Measurements from ENCODE around the gene CYP20A1.
"Not testable (repeated sequence)": the region's sequence is repeated elsewhere in the genome, so short reads cannot be mapped to it uniquely, and the experiment has no call there.

CYP20A1 gene

GRCh38 chr2:203280428-203281064 lies 41.7 kb downstream of the CYP20A1 start:
- no peak overlapping the region for H3K4me2 ChIP-seq
- no peaks in the 10 kb centered on the region for H4K20me1 ChIP-seq (ENCODE audit: insufficient read depth)
- H3K36me3 ChIP-seq (ENCODE audit: insufficient read depth), result no peaks in the 10 kb centered on the region

DNA sequence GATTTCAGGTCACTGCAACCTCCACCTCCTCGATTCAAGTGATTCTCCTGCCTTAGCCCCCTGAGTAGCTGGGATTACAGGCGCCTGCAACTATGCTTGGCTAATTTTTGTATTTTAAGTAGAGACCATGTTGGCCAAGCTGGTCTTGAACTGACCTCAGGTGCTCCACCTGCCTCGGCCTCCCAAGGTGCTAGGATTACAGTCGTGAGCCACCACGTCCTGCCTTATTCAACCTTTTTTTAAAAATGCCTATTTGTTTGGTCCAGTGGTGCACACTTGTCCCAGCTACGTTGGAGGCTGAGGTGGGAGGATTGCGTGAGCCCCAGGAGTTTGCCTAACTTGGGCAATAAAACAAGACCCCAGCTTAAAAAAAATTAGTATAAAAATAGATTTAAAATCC lies 43.3 kb downstream of the CYP20A1 start:
- Histone ChIP-seq H4K20me1 (ENCODE audit: insufficient read depth) (no peaks in the 10 kb centered on the region), H3K27ac (no peak overlapping the region), H2AFZ (ENCODE audit: low read depth) (no peak overlapping the region), H3K4me3 (IDR thresholded peaks at IDR 0.05; ENCODE audit: insufficient read depth, low read depth, low read length) (no peak overlapping the region), H3K27me3 (ENCODE audit: insufficient read depth, low read depth) (no peaks in the 10 kb centered on the region), H3K4me1 (ENCODE audit: low read depth, poor library complexity, severe bottlenecking) (no peaks in the 10 kb centered on the region), H3K79me2 (ENCODE audit: insufficient read depth, low read depth) (no peaks in the 10 kb centered on the region), H3K36me3 (ENCODE audit: insufficient read depth) (no peaks in the 10 kb centered on the region), H3K9ac (no peak overlapping the region), H3K4me2 (no peak overlapping the region)
- no peak for TF ChIP-seq CTCF (conservative IDR thresholded peaks at IDR 0.05; ENCODE audit: low read depth, low read length)

More at GRCh38 chr2:203280428-203281064, 41.7 kb downstream of the CYP20A1 start:
- Histone ChIP-seq H3K4me3 (IDR thresholded peaks at IDR 0.05; ENCODE audit: insufficient read depth, low read depth, low read length) (no peak overlapping the region), H2AFZ (ENCODE audit: low read depth) (no peak overlapping the region), H3K4me1 (ENCODE audit: low read depth, poor library complexity, severe bottlenecking) (no peaks in the 10 kb centered on the region), H3K79me2 (ENCODE audit: insufficient read depth, low read depth) (no peaks in the 10 kb centered on the region), H3K9ac (no peak overlapping the region), H3K27me3 (ENCODE audit: insufficient read depth, low read depth) (no peaks in the 10 kb centered on the region), H3K27ac (no peak overlapping the region)
- no peak for TF ChIP-seq CTCF (conservative IDR thresholded peaks at IDR 0.05; ENCODE audit: low read depth, low read length)

DNA sequence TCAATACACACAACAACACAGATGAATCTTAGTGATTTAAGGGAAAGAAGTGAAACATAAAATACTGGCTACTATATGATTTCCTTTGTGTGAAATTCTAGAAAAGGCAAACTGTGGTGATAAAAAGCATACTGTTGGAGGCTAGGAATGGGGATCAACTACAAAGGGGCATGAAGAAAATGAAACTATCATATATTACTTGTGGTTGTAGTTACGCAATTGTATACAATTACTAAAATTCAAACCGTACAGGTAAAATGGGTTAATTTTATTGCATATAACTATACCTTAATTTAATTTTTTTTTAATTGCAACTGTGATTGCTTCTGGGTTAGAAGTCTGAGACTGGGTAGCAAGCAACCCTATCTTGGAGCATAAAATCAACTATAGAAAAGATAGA lies 47.7 kb downstream of the CYP20A1 start:
- no peaks in the 10 kb centered on the region for H3K27me3 ChIP-seq (ENCODE audit: insufficient read depth, low read depth)
- H4K20me1 ChIP-seq (ENCODE audit: insufficient read depth), result no peaks in the 10 kb centered on the region
- no peak for TF ChIP-seq CTCF (conservative IDR thresholded peaks at IDR 0.05; ENCODE audit: low read depth, low read length)
- no peaks in the 10 kb centered on the region for H3K4me1 ChIP-seq (ENCODE audit: low read depth, poor library complexity, severe bottlenecking)
- H3K4me3 ChIP-seq (IDR thresholded peaks at IDR 0.05; ENCODE audit: insufficient read depth, low read depth, low read length), result no peak overlapping the region
- no peak overlapping the region for H2AFZ ChIP-seq (ENCODE audit: low read depth)
- no peaks in the 10 kb centered on the region for H3K79me2 ChIP-seq (ENCODE audit: insufficient read depth, low read depth)
- no peak overlapping the region for H3K4me2 ChIP-seq
- no peaks in the 10 kb centered on the region for H3K36me3 ChIP-seq (ENCODE audit: insufficient read depth)
- no peak overlapping the region for H3K9ac ChIP-seq
- no peak overlapping the region for H3K27ac ChIP-seq

- Histone ChIP-seq H2AFZ (ENCODE audit: low read depth) (no peak overlapping the region), H3K4me2 (no peak overlapping the region), H3K79me2 (ENCODE audit: insufficient read depth, low read depth) (no peaks in the 10 kb centered on the region), H3K4me1 (ENCODE audit: low read depth, poor library complexity, severe bottlenecking) (no peaks in the 10 kb centered on the region), H3K36me3 (ENCODE audit: insufficient read depth) (no peaks in the 10 kb centered on the region), H3K27ac (no peak overlapping the region), H4K20me1 (ENCODE audit: insufficient read depth) (no peaks in the 10 kb centered on the region), H3K4me3 (IDR thresholded peaks at IDR 0.05; ENCODE audit: insufficient read depth, low read depth, low read length) (no peak overlapping the region), H3K9ac (no peak overlapping the region), H3K27me3 (ENCODE audit: insufficient read depth, low read depth) (no peaks in the 10 kb centered on the region)
- no peak for TF ChIP-seq CTCF (conservative IDR thresholded peaks at IDR 0.05; ENCODE audit: low read depth, low read length)
Measured at GRCh38 chr2:203301667-203302066, 62.8 kb downstream of the CYP20A1 start.

DNA sequence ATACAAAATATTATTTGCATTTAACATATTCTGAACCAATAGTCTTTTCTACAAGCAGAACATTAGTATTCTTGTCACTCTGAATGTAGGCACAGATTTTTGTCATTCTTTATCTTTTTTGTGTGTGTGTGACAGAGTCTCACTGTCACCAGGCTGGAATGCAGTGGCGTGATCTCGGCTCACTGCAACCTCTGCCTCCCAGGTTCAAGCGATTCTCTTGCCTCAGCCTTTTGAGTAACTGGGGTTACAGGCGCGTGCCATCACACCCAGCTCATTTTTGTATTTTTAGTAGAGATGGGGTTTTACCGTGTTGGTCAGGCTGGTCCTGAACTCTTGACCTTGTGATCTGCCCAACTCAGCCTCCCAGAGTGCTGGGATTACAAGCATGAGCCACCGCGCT lies 63.8 kb downstream of the CYP20A1 start:
- not testable (repeated sequence) for H3K27me3 ChIP-seq (ENCODE audit: insufficient read depth, low read depth); H3K9ac ChIP-seq; H3K4me2 ChIP-seq; H3K36me3 ChIP-seq (ENCODE audit: insufficient read depth); H3K4me3 ChIP-seq (IDR thresholded peaks at IDR 0.05; ENCODE audit: insufficient read depth, low read depth, low read length); H3K79me2 ChIP-seq (ENCODE audit: insufficient read depth, low read depth); H4K20me1 ChIP-seq (ENCODE audit: insufficient read depth); H3K27ac ChIP-seq; H3K4me1 ChIP-seq (ENCODE audit: low read depth, poor library complexity, severe bottlenecking); H2AFZ ChIP-seq (ENCODE audit: low read depth)

Measured in KMS-11 (cell line).